Fibroblast of lung (primary cell): ENCODE measurements around the gene ABLIM2.

Experiments
- EZH2 ChIP-seq: IDR thresholded peaks from 2 replicates; pipeline ENCODE4 v1.5.1; 2012; ENCODE audit warnings: low read length, control low read depth, mild to moderate bottlenecking; ENCODE audit errors: missing control alignments
- TF ChIP-seq, protein P1 (sequence below), 2 donors: IDR thresholded peaks in 1 of 2; conservative IDR thresholded peaks in 1 of 2; 1 replicate in 1 of 2; 2 replicates in 1 of 2; pipeline ENCODE4 v1.5.1; 2011 to 2012; ENCODE audit warnings: low read length in 2 of 2, control low read depth in 1 of 2, inconsistent platforms in 1 of 2, low read depth in 1 of 2, mild to moderate bottlenecking in 1 of 2

DNA sequence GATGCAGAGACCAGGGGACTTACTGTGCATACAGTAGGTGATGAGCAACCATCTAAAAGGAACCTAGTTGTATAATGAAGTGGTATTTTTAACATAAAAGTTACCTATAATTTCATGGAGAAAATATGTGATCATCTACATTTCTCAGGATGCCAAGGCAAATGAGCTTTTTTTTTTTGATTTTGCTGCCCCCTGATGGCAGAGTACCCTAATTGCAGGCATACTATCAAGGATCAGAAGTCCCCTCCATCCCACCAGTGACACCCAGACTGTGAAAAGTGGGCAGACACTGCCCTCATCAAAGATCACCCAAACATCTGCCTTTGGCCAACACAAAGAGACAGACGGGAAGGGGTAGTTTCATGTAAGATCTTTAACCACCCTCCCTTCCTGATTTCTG lies 9.6 kb upstream of the ABLIM2 start:
- TF ChIP-seq, protein P1, sequence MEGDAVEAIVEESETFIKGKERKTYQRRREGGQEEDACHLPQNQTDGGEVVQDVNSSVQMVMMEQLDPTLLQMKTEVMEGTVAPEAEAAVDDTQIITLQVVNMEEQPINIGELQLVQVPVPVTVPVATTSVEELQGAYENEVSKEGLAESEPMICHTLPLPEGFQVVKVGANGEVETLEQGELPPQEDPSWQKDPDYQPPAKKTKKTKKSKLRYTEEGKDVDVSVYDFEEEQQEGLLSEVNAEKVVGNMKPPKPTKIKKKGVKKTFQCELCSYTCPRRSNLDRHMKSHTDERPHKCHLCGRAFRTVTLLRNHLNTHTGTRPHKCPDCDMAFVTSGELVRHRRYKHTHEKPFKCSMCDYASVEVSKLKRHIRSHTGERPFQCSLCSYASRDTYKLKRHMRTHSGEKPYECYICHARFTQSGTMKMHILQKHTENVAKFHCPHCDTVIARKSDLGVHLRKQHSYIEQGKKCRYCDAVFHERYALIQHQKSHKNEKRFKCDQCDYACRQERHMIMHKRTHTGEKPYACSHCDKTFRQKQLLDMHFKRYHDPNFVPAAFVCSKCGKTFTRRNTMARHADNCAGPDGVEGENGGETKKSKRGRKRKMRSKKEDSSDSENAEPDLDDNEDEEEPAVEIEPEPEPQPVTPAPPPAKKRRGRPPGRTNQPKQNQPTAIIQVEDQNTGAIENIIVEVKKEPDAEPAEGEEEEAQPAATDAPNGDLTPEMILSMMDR (conservative IDR thresholded peaks at IDR 0.05 in 1 of 2, IDR thresholded peaks at IDR 0.05 in 1 of 2; ENCODE audit: low read depth in 1 of 2, low read length in 2 of 2), result peak; percentile 42 to 59
- no peak for TF ChIP-seq EZH2
